HG03175 (cell line): ENCODE data around the gene C2orf76.
A peak's percentile ranks its signal among the peaks of the same experiment; 100 is the strongest.
"Not testable (repeated sequence)": the region's sequence is repeated elsewhere in the genome, so short reads cannot be mapped to it uniquely, and the experiment has no call there.

Source experiments
- ATAC-seq: cut with Tn5 transposase; IDR thresholded peaks from one replicate; pipeline ENCODE4 v1.9.1; 2021; ENCODE audit warnings: mild to moderate bottlenecking, moderate library complexity; ENCODE audit not compliant: unreplicated experiment

Gene C2orf76

GRCh38 chr2:119377993-119378345 lies 11.3 kb upstream of the C2orf76 start:
- ATAC-seq, result no peak

- ATAC-seq, result no peak
Measured at GRCh38 chr2:119377294-119377992, 10.8 kb upstream of the C2orf76 start.

GRCh38 chr2:119376810-119377209 lies 10.2 kb upstream of the C2orf76 start:
- ATAC-seq, result no peak

- not testable (repeated sequence) for ATAC-seq
Measured at GRCh38 chr2:119376406-119376805, 9.8 kb upstream of the C2orf76 start.

- ATAC-seq, result not testable (repeated sequence)
Measured at GRCh38 chr2:119373907-119374745, 7.5 kb upstream of the C2orf76 start.

GRCh38 chr2:119372778-119373568 lies 6.3 kb upstream of the C2orf76 start:
- no peak for ATAC-seq

- ATAC-seq, result no peak
Measured at GRCh38 chr2:119371111-119371510, 4.5 kb upstream of the C2orf76 start.

GRCh38 chr2:119369845-119370244 lies 3.2 kb upstream of the C2orf76 start:
- ATAC-seq, result no peak

GRCh38 chr2:119367472-119368099 lies 952 bp upstream of the C2orf76 start:
- peak; percentile 36 for ATAC-seq

- peak; percentile 8 for ATAC-seq
Measured at GRCh38 chr2:119366161-119366648, 429 bp downstream of the C2orf76 start.

- ATAC-seq, result no peak
Measured at GRCh38 chr2:119365436-119365835, 1.2 kb downstream of the C2orf76 start.

- ATAC-seq, result no peak
Measured at GRCh38 chr2:119364798-119365197, 1.8 kb downstream of the C2orf76 start.

- no peak for ATAC-seq
Measured at GRCh38 chr2:119360423-119360966, 6.1 kb downstream of the C2orf76 start.

- no peak for ATAC-seq
Measured at GRCh38 chr2:119359774-119360173, 6.9 kb downstream of the C2orf76 start.

GRCh38 chr2:119354860-119355259 lies 11.8 kb downstream of the C2orf76 start:
- ATAC-seq, result no peak

GRCh38 chr2:119352357-119352756 lies 14.3 kb downstream of the C2orf76 start:
- peak; percentile 96 for ATAC-seq

GRCh38 chr2:119350311-119350998 lies 16.2 kb downstream of the C2orf76 start:
- ATAC-seq, result no peak

- no peak for ATAC-seq
Measured at GRCh38 chr2:119349289-119349688, 17.3 kb downstream of the C2orf76 start.

- no peak for ATAC-seq
Measured at GRCh38 chr2:119341684-119342083, 24.9 kb downstream of the C2orf76 start.

GRCh38 chr2:119339562-119339923 lies 27.1 kb downstream of the C2orf76 start:
- ATAC-seq, result no peak
